Measurements from ENCODE around the gene PRDM16.

Gene PRDM16

DNA sequence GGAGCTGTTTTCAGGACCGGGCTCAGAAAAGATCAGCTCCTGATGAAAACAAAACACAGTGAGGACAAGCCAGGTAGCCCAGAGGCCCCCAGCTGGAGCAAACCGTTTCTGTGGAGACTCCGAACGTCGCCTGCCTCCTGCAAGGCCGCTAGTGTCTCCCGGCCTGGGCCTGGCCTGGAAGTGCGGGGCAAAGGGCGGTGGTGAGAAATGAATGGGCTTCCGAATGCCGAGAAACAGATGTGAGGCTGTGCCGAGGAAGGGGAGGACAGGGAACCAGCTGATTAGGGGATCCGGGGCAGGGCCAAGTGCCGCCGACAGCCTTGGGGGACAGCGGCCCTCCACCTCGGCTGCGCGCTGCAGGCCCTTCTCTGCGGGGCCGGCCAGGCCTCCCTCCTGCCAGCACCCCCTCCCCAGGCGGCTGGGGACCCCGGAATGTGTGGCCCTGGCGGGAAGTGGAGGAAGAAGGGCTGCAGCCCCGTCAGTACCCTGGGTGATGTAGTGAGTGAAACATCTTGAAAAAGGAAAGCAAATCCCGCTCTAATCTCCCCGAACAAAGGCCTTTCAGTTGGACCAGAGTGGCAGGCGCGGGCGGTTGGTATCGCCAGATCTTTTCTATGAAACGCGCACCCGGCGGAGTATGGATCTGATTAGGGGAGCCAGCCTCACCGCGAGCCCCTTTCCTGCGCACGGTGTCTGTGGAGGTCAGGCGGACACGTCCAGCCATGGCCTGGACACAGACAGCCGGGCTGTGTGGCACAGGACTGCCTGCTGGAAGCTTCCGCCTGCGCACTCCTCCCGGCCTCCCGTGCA is 52.6 kb downstream of the PRDM16 start:
- DNase-seq = no peak

DNA sequence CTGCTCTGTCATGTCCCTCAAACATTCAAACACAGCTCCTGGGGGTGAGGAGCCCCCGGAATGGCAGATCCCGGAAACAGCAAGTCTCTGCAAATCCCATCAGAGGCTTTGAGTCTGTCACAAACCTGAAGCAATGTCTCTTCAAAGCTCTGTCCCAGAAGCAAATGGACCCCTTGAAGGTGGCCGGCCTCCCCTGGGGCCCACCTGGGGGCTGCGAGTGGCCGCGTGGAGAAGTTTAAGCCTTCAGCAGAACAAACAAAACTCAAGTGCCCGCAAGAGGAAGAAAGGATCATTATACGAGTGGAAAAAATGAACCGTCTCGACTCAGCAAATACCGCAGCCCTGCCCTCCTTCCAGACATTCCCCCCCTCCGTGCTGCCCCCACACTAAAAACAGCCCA is 53.3 kb downstream of the PRDM16 start:
- no peak for DNase-seq

DNA sequence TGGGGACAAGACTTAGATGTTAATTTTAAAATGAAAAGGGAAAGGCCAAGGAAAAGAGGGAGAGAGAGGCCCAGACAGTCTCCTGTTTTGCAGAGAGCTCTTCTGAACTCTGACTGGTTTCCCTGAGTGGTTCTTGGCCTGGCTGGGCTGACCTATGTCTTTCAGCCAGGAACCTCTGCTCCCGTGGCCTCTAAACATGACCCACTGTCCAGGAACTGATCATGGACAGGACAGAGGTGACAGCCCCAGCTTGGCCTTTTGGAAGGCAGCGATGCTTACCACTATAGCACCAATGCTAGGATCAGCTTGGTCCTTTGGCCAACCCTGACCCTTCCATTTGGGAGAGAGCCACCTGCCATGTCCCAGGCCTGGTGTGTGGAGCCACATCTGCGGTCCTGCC is 55.2 kb downstream of the PRDM16 start:
- no peak for DNase-seq

DNA sequence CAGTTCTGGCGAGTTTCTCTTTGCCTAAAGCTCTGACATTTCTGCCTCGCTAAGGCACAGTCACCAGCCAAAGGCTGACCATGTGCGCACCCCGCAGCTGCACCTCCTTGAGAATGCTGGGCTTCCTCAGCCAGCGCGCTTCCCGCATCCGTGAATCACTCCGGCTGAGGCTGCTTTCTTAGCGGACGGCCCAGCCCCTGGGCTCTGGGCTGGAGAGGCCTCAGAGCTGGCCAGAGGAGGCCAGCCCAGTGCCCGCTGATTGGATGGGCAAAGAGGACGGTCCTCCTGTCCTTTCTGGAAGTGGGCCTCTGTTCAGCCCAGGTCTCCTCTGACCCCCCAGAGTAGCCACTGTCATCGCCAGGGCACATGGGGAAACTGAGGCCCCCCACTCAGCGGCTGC is 56.1 kb downstream of the PRDM16 start:
- no peak for DNase-seq

DNA sequence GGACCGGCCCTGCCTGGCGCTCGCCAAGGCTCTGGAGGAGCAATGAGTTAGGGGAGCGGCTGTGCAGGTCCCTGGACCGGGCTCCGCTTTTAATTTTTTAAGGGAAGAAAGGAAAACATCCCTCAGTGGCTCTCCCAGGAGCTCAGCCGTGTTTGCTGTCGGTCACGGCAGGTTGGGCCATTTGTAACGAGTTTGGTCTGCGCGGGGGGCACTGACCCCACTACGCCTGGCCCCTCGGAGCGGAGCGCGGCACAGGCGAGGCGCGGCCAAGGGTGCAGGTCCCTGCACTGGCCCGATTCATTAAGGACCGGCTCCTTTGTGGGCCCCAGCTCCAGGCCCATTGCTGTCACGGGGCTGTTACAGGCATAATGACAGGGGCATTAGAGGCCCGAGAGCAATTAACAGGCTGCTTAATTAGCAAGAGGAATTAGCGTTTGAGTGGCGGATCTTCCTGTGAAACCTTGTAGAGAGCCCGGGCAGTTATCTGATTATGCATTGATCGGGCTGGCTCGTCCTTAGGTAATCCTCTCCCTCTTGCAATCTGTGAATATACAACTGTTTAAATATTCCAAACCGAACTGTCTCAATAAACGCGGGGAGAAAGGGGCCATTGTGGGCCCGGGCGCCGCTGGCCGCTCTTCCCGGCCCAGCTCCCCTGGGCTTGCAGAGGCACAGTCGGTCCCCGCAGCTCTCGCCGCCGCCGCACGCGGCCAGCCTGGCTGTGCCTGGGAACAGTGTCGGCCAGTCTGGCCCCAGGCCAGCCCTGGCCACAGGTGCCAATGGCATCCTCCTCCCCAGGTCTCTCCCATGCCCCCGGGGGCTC is 56.8 kb downstream of the PRDM16 start:
- DNase-seq = no peak

DNA sequence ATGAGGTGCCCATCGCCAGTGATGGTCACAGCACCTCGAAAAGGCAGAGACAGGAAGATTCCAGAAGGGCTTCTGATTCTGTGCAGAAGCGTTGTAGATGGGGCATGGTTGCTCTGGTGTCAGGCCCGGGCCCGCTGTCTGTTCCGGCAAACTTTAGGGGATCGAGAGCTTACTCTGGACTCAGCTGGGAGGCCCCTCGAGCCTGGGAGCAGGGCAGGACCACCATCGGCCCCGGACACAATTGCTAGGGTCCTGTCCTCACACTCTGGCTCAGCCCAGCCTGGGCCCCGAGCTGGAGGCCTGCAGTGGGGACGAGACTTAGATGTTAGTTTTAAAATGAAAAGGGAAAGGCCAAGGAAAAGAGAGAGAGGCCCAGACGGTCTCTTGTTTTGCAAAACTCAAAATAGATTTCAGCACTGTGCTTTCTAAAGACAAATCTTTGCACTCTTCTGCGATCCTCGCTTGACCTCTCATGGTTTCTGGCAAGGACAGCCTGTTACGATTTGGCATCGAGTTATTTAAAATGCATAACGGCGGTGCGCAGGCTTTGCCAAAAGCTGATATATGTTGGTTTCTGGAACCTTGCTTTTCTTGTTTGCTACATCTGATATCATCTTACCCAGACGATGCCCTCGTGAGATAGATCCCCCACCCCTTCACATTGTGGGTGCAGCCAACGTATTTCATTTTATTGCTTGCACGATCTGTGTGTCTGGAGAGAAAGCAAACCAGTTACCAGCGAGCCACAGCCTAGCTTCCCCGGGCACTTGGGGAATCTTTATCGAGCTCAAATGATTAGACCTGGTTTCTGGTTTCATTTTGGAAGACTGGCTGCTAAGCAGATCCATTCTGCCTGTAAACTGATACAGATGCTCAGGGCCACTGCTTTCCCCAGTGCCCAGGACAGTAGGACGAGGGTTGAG is 58.0 kb downstream of the PRDM16 start:
- no peak for DNase-seq

DNA sequence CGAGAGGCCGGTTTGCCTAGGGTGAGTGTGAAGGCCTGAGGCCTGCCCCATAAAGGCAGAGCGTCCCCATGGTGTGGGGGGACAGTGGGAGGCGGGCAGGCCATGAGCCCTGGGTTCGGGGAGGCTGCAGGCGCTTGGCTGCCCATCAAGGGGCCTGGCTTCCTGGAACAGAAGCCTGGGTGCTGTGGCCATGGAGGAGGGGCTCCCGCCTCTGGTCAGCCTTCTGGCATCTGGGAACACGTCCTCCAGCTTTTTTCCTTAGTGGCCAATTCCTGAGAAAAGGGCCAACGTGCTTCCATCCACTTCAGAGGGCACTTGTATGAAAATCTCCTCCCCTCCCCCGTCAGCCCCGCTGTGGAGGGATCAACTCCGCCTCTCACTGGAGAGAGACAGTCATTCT is 58.7 kb downstream of the PRDM16 start:
- no peak for DNase-seq

DNA sequence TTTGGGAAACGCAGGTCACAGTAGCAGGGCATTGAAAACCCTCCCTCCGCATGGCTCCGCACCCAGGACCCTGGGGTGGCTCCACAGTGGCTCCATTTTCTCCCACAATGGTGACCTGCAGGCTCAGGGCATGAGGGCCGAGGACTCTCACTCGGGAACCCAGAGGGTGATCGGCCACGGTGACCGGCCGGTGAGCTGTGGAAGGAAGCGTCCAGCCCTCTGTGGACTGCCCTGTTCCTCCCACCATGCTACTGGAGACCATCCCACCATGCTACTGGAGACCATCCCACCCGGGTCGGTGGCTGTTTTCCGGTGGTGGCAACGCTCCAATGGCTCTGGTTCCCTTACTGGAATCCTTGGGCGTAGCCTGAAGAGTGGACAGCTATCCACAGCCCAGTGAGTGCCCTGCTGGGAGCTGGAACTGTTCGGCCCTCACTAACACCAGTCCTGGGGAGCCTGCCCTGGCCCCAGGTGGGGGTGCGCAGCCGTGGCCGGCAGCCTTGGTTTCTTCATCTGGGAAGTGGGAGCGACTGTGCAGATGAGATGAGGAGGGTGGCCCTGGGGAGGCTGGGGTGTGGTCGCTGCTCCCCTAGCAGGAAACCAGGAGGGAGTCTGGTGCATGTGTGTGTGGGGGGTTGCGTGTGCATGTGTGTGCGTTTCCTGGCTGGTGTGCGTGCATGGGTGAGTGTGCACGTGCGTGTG is 59.6 kb downstream of the PRDM16 start:
- DNase-seq = no peak

DNA sequence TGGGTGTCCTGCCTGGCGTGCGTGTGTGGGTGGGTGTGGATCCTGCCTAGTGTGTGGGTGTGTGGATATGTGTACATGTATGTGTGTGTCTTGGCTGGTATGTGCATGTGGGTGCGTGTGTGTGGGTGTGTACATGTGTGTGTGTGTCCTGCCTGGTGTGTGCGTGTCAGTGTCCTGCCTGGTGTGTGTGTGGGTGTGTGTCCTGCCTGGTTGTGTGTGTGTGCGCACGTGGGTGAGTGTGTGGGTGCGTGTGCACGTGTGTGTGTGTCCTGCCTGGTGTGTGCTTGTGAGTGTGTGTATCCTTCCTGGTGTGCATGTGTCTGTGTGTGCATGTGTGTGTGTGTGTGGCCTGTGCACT is 60.1 kb downstream of the PRDM16 start:
- no peak for DNase-seq

DNA sequence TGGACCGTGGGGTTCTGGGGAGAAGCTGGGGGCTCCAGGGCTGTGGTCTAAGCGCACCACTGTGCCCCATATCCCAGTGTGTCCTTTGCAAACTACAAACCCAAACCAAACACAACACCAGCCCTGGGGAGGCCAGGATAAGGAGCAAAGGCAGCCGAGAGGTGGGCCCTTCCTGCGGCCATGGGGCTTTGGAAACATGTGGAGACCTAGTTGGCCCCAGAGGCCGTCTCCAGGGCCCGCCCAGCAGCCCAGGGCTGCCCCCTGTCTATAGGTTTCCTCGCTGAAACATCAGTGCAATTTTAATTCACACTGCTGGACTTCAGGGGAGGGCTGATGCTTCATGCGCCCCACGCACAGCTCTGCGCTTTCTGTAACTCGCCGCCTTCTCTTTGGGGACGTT is 61.3 kb downstream of the PRDM16 start:
- DNase-seq = no peak

DNA sequence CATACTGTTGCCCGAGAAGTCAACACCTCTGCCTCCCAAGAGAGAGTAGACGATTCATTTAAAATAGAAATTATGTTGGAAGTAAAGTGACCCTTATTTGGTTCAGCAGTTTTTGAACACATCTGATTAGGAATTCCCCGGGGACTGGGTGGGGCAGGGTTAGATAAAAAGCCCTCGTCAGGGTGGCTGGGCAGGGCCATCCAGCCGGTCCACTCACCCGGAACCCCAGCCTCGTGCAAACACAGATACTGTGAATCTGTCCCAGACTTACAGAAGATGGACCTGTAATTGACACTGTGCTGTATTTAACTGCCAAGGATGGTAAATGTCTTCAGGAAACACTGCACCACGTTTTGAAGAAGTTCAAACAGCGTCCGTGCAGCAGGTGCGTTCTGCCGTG is 63.7 kb downstream of the PRDM16 start:
- no peak for DNase-seq

DNA sequence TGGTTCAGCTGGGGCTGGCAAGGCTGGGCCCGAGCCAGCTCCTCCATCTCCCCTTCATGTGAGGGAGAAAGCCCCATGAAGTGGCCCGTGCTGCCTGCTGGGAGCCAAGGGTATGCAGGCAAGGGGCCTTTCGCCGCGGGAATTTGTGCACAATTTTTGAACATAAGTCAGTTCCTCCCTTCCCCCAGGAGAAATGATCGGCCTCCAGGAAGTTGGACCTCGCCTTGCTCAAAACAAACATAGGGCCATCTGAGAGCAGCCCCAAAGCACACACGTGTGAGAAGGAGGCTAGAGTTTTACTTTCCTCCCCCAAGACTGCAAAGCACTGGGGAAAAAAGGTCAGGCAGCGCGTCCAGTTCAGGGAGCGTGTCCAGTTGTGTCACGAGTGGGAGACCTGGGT is 64.7 kb downstream of the PRDM16 start:
- DNase-seq = no peak

DNA sequence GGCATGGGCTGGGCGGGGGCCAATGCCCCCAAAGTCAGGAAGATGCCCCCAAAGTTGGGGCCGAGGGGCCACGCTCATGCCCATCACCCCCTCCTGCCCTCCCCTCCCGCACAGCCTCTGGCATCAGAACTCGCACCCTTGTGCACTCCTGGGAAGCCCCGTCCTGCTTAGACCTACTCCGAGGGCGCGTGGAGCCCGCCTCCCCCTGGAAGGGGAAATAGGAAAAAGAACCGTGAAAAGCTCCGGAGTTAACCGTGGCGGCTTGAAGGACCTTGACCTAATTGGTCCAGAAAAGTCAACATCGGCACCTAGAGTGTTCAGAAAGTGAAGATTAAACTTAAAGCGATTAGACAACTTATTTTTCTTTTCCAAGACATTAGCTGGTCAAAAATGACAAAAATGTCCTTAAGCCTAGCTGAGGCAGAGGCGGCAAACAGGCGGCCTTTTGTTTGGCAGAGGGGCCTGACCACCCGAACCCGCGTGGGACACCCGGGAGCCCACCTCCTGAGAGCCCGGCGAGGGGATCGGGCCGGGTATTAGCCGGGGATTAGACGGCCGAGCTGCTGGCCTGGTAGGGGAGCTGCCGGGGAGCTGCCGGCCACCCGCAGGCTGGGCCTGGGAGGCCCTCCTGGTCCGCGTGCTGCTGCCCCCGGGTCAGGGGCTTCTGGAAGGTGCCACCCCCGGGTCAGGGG is 65.5 kb downstream of the PRDM16 start:
- no peak for DNase-seq

DNA sequence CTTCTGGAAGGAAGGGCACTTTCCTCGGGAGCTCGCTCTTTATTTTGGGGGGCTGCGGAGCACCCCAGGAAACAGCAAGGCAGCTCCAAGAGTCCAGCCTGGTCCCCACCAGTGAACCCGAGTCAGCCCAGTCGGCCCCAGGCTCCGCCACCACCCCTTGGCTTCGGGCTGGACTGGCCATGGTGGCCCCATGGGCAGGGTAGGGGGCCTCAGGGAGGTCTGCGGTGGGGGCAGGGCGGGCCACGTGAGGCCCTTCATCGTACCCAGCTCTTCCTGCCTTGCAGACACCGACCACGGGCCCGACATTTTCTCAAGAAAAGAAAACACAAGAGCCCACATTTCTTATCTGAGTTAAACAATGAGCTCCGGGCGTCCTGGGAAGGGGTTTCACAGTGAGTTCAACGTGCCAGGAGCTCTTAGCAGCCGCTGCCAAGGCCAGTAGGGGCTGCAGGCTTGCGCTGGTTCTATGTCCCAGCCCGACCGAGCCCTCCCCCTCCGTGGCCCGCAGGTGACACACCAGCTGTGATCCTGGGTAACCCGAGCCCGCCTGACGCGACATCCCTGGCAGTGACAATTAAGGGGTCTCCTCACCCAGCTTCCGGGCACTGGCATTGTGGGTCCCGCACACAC is 66.2 kb downstream of the PRDM16 start:
- no peak for DNase-seq

DNA sequence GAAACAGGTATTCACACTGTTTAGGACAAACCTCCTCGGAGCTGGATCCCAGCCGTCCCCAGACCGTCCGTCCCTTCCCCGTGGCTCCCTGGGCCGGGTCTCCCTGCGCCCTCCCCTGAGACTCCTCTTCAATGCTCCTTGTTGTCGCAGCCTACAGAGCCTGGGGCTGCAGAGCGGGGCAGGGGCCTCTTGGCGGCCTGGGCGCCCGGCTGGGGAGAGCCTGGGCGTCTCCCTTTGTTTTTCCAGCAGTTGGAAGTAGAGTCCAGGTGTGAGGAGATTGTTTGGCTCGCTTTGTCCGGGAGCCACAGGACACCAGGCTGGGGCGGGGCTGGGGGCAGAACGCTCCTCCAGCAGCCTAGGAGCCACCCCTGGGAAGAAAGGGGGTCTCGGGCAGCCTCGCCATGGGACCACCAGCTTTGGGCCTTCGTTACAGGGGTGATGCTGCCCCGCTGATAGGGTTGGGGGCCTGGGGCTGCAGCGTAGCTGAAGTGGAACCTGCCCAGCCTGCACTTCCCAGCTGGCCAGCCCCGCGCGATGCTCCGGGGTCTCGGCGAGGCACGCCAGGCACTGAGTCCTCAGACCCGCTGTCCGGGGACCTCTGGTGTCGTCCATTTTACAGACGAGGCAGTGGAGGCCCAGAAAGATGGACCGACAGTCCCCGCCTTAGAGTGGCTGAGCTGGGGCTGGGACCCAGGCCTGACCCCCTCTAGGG is 66.9 kb downstream of the PRDM16 start:
- DNase-seq = no peak

DNA sequence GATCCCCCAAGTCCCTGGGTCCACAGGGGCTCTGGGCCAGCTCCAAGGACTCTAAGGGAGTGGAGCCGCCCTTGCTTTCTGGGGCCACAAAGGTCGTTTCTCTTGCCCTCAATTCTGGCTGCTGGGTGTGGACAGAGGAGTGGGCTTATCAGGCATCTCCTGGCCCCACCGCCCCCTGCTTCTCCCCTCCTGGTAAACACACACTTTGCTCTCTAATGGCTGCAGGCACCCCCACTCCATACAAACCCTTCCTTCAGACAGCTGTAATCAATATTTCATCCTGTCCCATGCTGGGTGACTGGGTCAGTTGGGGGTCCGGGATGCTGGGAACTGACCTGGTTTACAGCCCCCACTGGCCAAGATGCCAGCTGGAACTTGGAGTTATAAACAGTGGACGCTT is 67.5 kb downstream of the PRDM16 start:
- DNase-seq = no peak

DNA sequence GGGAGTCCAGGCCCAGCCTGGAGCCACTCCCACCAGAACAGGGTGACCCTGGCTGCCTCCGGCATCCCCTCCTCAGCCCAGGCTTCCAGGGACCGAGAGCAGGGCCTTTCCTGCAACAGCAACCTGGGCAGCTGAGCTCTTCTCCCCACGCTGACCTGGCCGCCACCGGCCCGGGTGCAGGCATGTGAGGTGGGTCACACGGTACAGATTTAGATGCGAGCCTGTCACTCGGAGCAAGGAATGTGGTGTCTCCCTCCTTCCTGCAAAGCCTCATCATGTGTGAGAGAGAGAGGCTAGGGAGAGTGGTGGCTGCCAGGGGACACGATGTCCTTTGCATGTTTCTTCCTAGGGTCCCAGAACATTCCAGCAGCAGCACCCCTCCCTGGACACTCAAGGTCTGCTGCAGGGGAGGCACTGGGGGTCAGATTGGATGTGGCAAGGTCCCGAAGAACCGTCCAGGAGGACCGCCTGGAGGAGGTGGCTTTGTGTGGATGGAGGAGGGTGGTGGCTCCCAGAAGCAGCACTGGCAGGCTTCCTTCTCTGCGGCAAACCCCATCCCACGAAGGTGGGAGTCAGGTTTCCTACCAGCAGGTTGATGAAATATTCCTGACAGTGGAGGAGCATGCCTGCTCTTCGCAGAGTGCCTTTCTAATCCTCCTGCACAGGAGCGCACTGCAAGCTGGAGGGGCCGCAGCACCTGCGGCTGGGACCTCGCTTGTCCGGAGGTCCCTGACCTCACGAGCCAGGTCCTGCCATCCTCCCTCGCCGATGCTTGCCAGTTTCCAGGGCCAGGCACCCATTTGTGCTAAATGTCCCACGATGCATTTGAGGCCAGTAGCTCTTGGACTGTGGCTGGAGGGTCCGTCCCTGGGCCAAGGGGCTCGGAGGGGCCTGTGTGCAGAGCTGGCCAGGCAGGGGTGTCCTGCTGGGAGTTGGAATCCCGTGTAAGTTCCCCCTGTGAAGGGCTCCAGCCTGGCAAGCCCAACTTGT is 68.4 kb downstream of the PRDM16 start:
- DNase-seq = no peak

DNA sequence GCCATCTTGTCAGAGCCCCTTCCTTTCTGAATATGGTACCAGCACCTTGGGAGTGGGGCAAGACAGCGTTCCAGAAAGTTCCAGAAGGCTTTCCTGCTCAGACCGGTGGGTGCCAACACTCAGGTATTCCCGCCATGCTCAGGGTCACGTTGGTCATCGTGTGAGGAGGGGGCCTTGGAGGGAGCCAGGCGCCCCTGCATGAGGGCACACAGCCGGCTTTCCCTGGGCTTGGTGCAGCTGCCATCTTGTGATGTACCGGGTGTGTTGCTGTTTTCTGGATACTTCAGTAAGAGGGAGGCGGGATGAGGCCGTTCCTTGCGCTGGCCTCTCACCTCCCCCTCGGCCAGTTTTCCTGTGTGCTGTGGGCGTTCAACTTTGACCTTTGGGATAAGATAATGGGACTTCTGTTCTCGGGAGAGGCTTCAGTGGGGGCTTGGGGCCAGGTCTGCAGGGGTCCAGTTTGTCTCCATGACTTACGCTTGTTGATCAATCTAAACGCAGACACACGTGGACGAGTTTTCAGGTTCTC is 69.7 kb downstream of the PRDM16 start:
- no peak for DNase-seq

DNA sequence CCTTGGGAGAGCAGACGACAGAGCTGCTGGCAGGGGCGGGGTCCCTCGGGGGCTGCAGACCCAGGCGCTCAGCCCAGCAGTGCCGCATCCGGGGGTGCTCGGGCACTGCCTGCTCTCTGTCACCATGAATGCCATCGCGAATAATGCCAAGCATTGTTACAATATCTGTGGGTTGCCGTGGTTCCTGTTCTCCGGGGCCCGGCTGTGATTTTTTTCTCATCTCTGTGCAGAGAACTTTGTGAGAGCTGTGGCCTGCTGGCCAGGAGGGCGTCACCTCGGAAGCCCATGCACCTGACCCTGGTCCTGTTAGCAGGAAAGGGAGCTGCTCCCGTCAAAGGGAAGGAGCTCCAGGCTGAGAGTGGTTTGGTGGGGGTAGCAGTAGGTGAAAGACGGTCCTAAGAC is 70.4 kb downstream of the PRDM16 start:
- no peak for DNase-seq
